Loucy (cell line): ENCODE data around the gene PAXX.

ENCODE experiments used
- H2AFZ ChIP-seq: fragments of 200-600 bp; sonication (generic); 2 replicates; pipeline ENCODE4 v1.6.0; 2016; ENCODE audit warnings: antibody characterized with exemption, mild to moderate bottlenecking, low read length, moderate library complexity
- H3F3A ChIP-seq: fragments of 200-600 bp; 2 replicates; pipeline ENCODE4 v1.6.0; 2016; ENCODE audit warnings: antibody characterized with exemption, low read depth, mild to moderate bottlenecking
- H3K27me3 ChIP-seq: fragments of 200-600 bp; sonication (generic); 2 replicates; pipeline ENCODE4 v1.6.1; 2014; ENCODE audit warnings: low read length, mild to moderate bottlenecking; ENCODE audit not compliant: insufficient read depth, poor library complexity, severe bottlenecking
- H3K36me3 ChIP-seq: fragments of 200-600 bp; sonication (generic); 2 replicates; pipeline ENCODE4 v1.6.1; 2016; ENCODE audit warnings: low read length; ENCODE audit not compliant: insufficient read depth
- H3K4me1 ChIP-seq: fragments of 200-600 bp; sonication (generic); 2 replicates; pipeline ENCODE4 v1.5.1; 2014; ENCODE audit warnings: low read length, mild to moderate bottlenecking; ENCODE audit not compliant: insufficient read depth, poor library complexity, severe bottlenecking
- H3K4me2 ChIP-seq: fragments of 200-600 bp; sonication (generic); 2 replicates; pipeline ENCODE4 v1.6.0; 2014; ENCODE audit warnings: antibody characterized with exemption, low read length, low read depth, mild to moderate bottlenecking; ENCODE audit not compliant: poor library complexity, severe bottlenecking
- H3K4me3 ChIP-seq: fragments of 200-600 bp; sonication (generic); 2 replicates; pipeline ENCODE4 v1.5.1; 2014; ENCODE audit warnings: low read length, mild to moderate bottlenecking, mixed read lengths; ENCODE audit not compliant: poor library complexity, severe bottlenecking
- H3K79me2 ChIP-seq: fragments of 200-600 bp; sonication (generic); 2 replicates; pipeline ENCODE4 v1.6.1; 2014; ENCODE audit warnings: low read length; ENCODE audit not compliant: insufficient read depth
- H3K9ac ChIP-seq: fragments of 200-600 bp; sonication (generic); 2 replicates; pipeline ENCODE4 v1.6.0; 2014; ENCODE audit warnings: mild to moderate bottlenecking, low read depth, low read length, moderate library complexity; ENCODE audit not compliant: poor library complexity, severe bottlenecking
- H3K9me2 ChIP-seq: fragments of 200-600 bp; sonication (generic); replicated peaks from 2 replicates; pipeline ENCODE4 v1.6.1; 2016; ENCODE audit warnings: low read depth, low read length, mixed read lengths
- H3K9me3 ChIP-seq: fragments of 200-600 bp; sonication (generic); 2 replicates; pipeline ENCODE4 v1.6.1; 2014; ENCODE audit warnings: mild to moderate bottlenecking, antibody characterized with exemption, low read length, low read depth; ENCODE audit not compliant: insufficient read depth
- H4K20me1 ChIP-seq: fragments of 200-600 bp; sonication (generic); 2 replicates; pipeline ENCODE4 v1.6.0; 2014; ENCODE audit warnings: antibody characterized with exemption, low read length, mild to moderate bottlenecking; ENCODE audit not compliant: insufficient read depth, poor library complexity, severe bottlenecking
- CTCF ChIP-seq: fragments of 200-600 bp; sonication (generic); conservative IDR thresholded peaks from 2 replicates; pipeline ENCODE4 v1.5.1; 2014; ENCODE audit warnings: mild to moderate bottlenecking, antibody characterized with exemption, low read length
- EZH2phosphoT487 ChIP-seq: fragments of 200-600 bp; IDR thresholded peaks from 2 replicates; pipeline ENCODE4 v1.6.1; 2018; ENCODE audit warnings: antibody characterized with exemption, mild to moderate bottlenecking, moderate library complexity, borderline replicate concordance

The PAXX gene

GRCh38 chr9:137017791-137018497 is 25.7 kb downstream of the PAXX start:
- Histone ChIP-seq H4K20me1 (peaks cover 4% of the 10 kb centered on the region), H2AFZ (no peak overlapping the region), H3K9me3 (no peaks in the 10 kb centered on the region), H3K4me2 (no peak overlapping the region), H3K36me3 (no peaks in the 10 kb centered on the region; the same call in 1 of the 2 replicates), H3K4me1 (no peaks in the 10 kb centered on the region), H3K79me2 (no peaks in the 10 kb centered on the region), H3F3A (no peaks in the 10 kb centered on the region), H3K4me3 (no peak overlapping the region), H3K9ac (no peak overlapping the region), H3K27me3 (no peaks in the 10 kb centered on the region), H3K9me2 (no peaks in the 10 kb centered on the region)
- no peak for TF ChIP-seq CTCF
- TF ChIP-seq EZH2phosphoT487, result no peak

- H2AFZ ChIP-seq, result no peak overlapping the region
- H3K27me3 ChIP-seq, result no peaks in the 10 kb centered on the region
- peaks cover 4% of the 10 kb centered on the region for H4K20me1 ChIP-seq
- no peak for TF ChIP-seq CTCF
- no peak for TF ChIP-seq EZH2phosphoT487
- H3K9me3 ChIP-seq, result no peaks in the 10 kb centered on the region
- H3F3A ChIP-seq, result no peaks in the 10 kb centered on the region
- no peaks in the 10 kb centered on the region for H3K9me2 ChIP-seq
- H3K36me3 ChIP-seq, result no peaks in the 10 kb centered on the region; the same call in 1 of the 2 replicates
- H3K9ac ChIP-seq, result no peak overlapping the region
- no peak overlapping the region for H3K4me3 ChIP-seq
- H3K79me2 ChIP-seq, result no peaks in the 10 kb centered on the region
- H3K4me2 ChIP-seq, result no peak overlapping the region
- no peaks in the 10 kb centered on the region for H3K4me1 ChIP-seq
Observed at GRCh38 chr9:137018761-137019559, 26.7 kb downstream of the PAXX start.

GRCh38 chr9:137019891-137020683 is 27.9 kb downstream of the PAXX start:
- no peak overlapping the region for H3K4me2 ChIP-seq
- no peaks in the 10 kb centered on the region for H3K9me3 ChIP-seq
- H3K9ac ChIP-seq, result no peak overlapping the region
- TF ChIP-seq CTCF (no peak), EZH2phosphoT487 (no peak)
- H4K20me1 ChIP-seq, result peaks cover 4% of the 10 kb centered on the region
- no peak overlapping the region for H2AFZ ChIP-seq
- H3K9me2 ChIP-seq, result no peaks in the 10 kb centered on the region
- no peaks in the 10 kb centered on the region for H3K27me3 ChIP-seq
- H3F3A ChIP-seq, result no peaks in the 10 kb centered on the region
- no peaks in the 10 kb centered on the region for H3K4me1 ChIP-seq
- H3K36me3 ChIP-seq, result no peaks in the 10 kb centered on the region; the same call in 1 of the 2 replicates
- H3K79me2 ChIP-seq, result no peaks in the 10 kb centered on the region
- no peak overlapping the region for H3K4me3 ChIP-seq
